HEK293 (cell line): ENCODE results near the gene KMO.

ENCODE experiments used
- CTCF ChIA-PET: fragments of 350-600 bp; formaldehyde crosslinking; extraction: SDS; loops from one replicate; lab custom pipeline; 2021; ENCODE audit warnings: antibody characterized with exemption; lab: Yijun Ruan, JAX
- POLR2A ChIA-PET: fragments of 300-600 bp; formaldehyde crosslinking; extraction: SDS; loops from one replicate; lab custom pipeline; 2020; ENCODE audit warnings: antibody characterized with exemption, inconsistent platforms; lab: Yijun Ruan, JAX
- H3K27ac ChIP-seq: fragments of 200-500 bp; sonication (Bioruptor generic); 2 replicates; pipeline ENCODE4 v1.5.1; 2014; ENCODE audit warnings: low read depth, low read length, control low read depth, inconsistent platforms; ENCODE audit errors: extremely low read depth
- H3K36me3 ChIP-seq, 2 experiments: fragments of 200-500 bp in 1 of 2; sonication (Bioruptor generic) in 1 of 2; 1 replicate in 1 of 2; 2 replicates in 1 of 2; pipeline ENCODE4 v1.5.1; 2014 to 2017; ENCODE audit warnings: inconsistent platforms in 2 of 2, low read length in 2 of 2; ENCODE audit not compliant: control insufficient read depth in 2 of 2, insufficient read depth in 1 of 2
- H3K4me1 ChIP-seq: fragments of 200-500 bp; sonication (Bioruptor generic); 2 replicates; pipeline ENCODE4 v1.5.1; 2014; ENCODE audit warnings: mild to moderate bottlenecking, low read length, inconsistent platforms; ENCODE audit not compliant: control insufficient read depth, insufficient read depth
- H3K4me3 ChIP-seq: 2 replicates; pipeline ENCODE4 v1.5.1; 2011; ENCODE audit warnings: low read depth, mild to moderate bottlenecking, control low read depth, low read length, moderate library complexity
- H3K9me3 ChIP-seq: fragments of 200-500 bp; sonication (Bioruptor generic); 2 replicates; pipeline ENCODE4 v1.5.1; 2014; ENCODE audit warnings: low read depth, low read length, inconsistent platforms; ENCODE audit not compliant: control insufficient read depth, insufficient read depth
- HOXD13 ChIP-seq: sonication (generic); formaldehyde crosslinking; IDR thresholded peaks from 2 replicates; pipeline ENCODE4 v1.8.0; 2022; ENCODE audit warnings: missing genetic modification reagents, borderline replicate concordance
- MYNN ChIP-seq: fragments of 450-650 bp; formaldehyde crosslinking; IDR thresholded peaks from 2 replicates; pipeline ENCODE4 v1.5.1; 2016; ENCODE audit warnings: missing biosample characterization, missing genetic modification characterization, borderline replicate concordance
- YY1 ChIP-seq: fragments of 450-650 bp; formaldehyde crosslinking; IDR thresholded peaks from 2 replicates; pipeline ENCODE4 v1.5.1; 2018; ENCODE audit warnings: missing biosample characterization, missing genetic modification characterization
- ZNF169 ChIP-seq: fragments of 450-650 bp; formaldehyde crosslinking; IDR thresholded peaks from 2 replicates; pipeline ENCODE4 v1.5.1; 2016; ENCODE audit warnings: missing biosample characterization, missing genetic modification characterization
- ZNF19 ChIP-seq: fragments of 450-650 bp; formaldehyde crosslinking; IDR thresholded peaks from 2 replicates; pipeline ENCODE4; 2016; ENCODE audit warnings: missing biosample characterization, missing genetic modification characterization, low read depth
- ZNF239 ChIP-seq: fragments of 450-650 bp; formaldehyde crosslinking; IDR thresholded peaks from 2 replicates; pipeline ENCODE4 v1.5.1; 2016; ENCODE audit warnings: missing biosample characterization, missing genetic modification characterization
- ZNF266 ChIP-seq: fragments of 450-650 bp; formaldehyde crosslinking; IDR thresholded peaks from 2 replicates; pipeline ENCODE4 v1.5.1; 2016; ENCODE audit warnings: missing biosample characterization, missing genetic modification characterization, low read depth
- ZNF366 ChIP-seq: fragments of 450-650 bp; formaldehyde crosslinking; conservative IDR thresholded peaks from 2 replicates; pipeline ENCODE4 v1.5.1; 2016; ENCODE audit warnings: missing biosample characterization, missing genetic modification characterization
- ZNF404 ChIP-seq: fragments of 450-650 bp; formaldehyde crosslinking; IDR thresholded peaks from 2 replicates; pipeline ENCODE4 v1.5.1; 2017; ENCODE audit warnings: missing biosample characterization, missing genetic modification characterization
- ZNF433 ChIP-seq: fragments of 450-650 bp; formaldehyde crosslinking; IDR thresholded peaks from 2 replicates; pipeline ENCODE4 v1.5.1; 2016; ENCODE audit warnings: missing biosample characterization, missing genetic modification characterization, low read depth
- ZNF501 ChIP-seq: fragments of 450-650 bp; formaldehyde crosslinking; IDR thresholded peaks from 2 replicates; pipeline ENCODE4 v1.5.1; 2016; ENCODE audit warnings: missing biosample characterization, missing genetic modification characterization
- ZNF514 ChIP-seq: fragments of 450-650 bp; formaldehyde crosslinking; IDR thresholded peaks from 2 replicates; pipeline ENCODE4 v1.5.1; 2016; ENCODE audit warnings: missing biosample characterization, missing genetic modification characterization
- ZNF530 ChIP-seq: fragments of 450-650 bp; formaldehyde crosslinking; IDR thresholded peaks from 2 replicates; pipeline ENCODE4 v1.5.1; 2016; ENCODE audit warnings: low read depth, missing biosample characterization, missing genetic modification characterization
- ZNF571 ChIP-seq: fragments of 450-650 bp; formaldehyde crosslinking; IDR thresholded peaks from 2 replicates; pipeline ENCODE4 v1.5.0; 2017; ENCODE audit warnings: missing biosample characterization, missing genetic modification characterization
- ZNF610 ChIP-seq: fragments of 450-650 bp; formaldehyde crosslinking; IDR thresholded peaks from 2 replicates; pipeline ENCODE4 v1.5.1; 2016; ENCODE audit warnings: missing biosample characterization, missing genetic modification characterization, borderline replicate concordance
- ZNF670 ChIP-seq: fragments of 450-650 bp; formaldehyde crosslinking; IDR thresholded peaks from 2 replicates; pipeline ENCODE4 v1.5.1; 2016; ENCODE audit warnings: missing biosample characterization, missing genetic modification characterization, low read depth
- TF ChIP-seq, protein P1 (sequence below): fragments of 450-650 bp; formaldehyde crosslinking; IDR thresholded peaks from 2 replicates; pipeline ENCODE4 v1.5.0; 2017; ENCODE audit warnings: missing biosample characterization, missing genetic modification characterization, borderline replicate concordance
- TF ChIP-seq, protein P2 (sequence below): fragments of 450-650 bp; formaldehyde crosslinking; conservative IDR thresholded peaks from 2 replicates; pipeline ENCODE4 v1.5.1; 2016; ENCODE audit warnings: low read depth, missing biosample characterization, missing genetic modification characterization

KMO gene

GRCh38 chr1:241503444-241503843, 28.7 kb upstream of the KMO start:
- no peaks in the 10 kb centered on the region for H3K9me3 ChIP-seq
- no peak overlapping the region for H3K4me3 ChIP-seq
- H3K4me1 ChIP-seq = no peaks in the 10 kb centered on the region
- peaks cover 0 to 93% of the 10 kb centered on the region in 2 experiments; a peak in 2 of 3 replicates for H3K36me3 ChIP-seq
- TF ChIP-seq ZNF530 (tag by site-specific recombination) (no peak), ZNF169 (no peak), ZNF366 (no peak), ZNF514 (tag by site-specific recombination) (no peak)
- TF ChIP-seq, protein P1, sequence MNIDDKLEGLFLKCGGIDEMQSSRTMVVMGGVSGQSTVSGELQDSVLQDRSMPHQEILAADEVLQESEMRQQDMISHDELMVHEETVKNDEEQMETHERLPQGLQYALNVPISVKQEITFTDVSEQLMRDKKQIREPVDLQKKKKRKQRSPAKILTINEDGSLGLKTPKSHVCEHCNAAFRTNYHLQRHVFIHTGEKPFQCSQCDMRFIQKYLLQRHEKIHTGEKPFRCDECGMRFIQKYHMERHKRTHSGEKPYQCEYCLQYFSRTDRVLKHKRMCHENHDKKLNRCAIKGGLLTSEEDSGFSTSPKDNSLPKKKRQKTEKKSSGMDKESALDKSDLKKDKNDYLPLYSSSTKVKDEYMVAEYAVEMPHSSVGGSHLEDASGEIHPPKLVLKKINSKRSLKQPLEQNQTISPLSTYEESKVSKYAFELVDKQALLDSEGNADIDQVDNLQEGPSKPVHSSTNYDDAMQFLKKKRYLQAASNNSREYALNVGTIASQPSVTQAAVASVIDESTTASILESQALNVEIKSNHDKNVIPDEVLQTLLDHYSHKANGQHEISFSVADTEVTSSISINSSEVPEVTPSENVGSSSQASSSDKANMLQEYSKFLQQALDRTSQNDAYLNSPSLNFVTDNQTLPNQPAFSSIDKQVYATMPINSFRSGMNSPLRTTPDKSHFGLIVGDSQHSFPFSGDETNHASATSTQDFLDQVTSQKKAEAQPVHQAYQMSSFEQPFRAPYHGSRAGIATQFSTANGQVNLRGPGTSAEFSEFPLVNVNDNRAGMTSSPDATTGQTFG (tag by site-specific recombination) = no peak
- H3K27ac ChIP-seq = no peak overlapping the region
- ChIA-PET CTCF (interaction anchor here (0.5 kb wide), 1 partner anchor 61 kb away, joined by 3 read pairs; no protein-coding TSS in a partner anchor), POLR2A (no interaction called here)

GRCh38 chr1:241507189-241507863, 24.9 kb upstream of the KMO start:
- Histone ChIP-seq H3K4me3 (no peak overlapping the region), H3K36me3 (peaks cover 0 to 94% of the 10 kb centered on the region in 2 experiments; a peak in 2 of 3 replicates), H3K4me1 (no peaks in the 10 kb centered on the region), H3K9me3 (no peaks in the 10 kb centered on the region), H3K27ac (no peak overlapping the region)
- ChIA-PET CTCF (no interaction called here), POLR2A (no interaction called here)
- TF ChIP-seq, protein P2, sequence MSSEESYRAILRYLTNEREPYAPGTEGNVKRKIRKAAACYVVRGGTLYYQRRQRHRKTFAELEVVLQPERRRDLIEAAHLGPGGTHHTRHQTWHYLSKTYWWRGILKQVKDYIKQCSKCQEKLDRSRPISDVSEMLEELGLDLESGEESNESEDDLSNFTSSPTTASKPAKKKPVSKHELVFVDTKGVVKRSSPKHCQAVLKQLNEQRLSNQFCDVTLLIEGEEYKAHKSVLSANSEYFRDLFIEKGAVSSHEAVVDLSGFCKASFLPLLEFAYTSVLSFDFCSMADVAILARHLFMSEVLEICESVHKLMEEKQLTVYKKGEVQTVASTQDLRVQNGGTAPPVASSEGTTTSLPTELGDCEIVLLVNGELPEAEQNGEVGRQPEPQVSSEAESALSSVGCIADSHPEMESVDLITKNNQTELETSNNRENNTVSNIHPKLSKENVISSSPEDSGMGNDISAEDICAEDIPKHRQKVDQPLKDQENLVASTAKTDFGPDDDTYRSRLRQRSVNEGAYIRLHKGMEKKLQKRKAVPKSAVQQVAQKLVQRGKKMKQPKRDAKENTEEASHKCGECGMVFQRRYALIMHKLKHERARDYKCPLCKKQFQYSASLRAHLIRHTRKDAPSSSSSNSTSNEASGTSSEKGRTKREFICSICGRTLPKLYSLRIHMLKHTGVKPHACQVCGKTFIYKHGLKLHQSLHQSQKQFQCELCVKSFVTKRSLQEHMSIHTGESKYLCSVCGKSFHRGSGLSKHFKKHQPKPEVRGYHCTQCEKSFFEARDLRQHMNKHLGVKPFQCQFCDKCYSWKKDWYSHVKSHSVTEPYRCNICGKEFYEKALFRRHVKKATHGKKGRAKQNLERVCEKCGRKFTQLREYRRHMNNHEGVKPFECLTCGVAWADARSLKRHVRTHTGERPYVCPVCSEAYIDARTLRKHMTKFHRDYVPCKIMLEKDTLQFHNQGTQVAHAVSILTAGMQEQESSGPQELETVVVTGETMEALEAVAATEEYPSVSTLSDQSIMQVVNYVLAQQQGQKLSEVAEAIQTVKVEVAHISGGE (tag by site-specific recombination) = no peak
- TF ChIP-seq ZNF501 (no peak), ZNF571 (tag by site-specific recombination) (no peak), HOXD13 (CRISPR knock-in tag) (no peak), ZNF404 (tag by site-specific recombination) (no peak), ZNF19 (tag by site-specific recombination) (no peak), ZNF610 (tag by site-specific recombination) (no peak), ZNF266 (no peak), ZNF670 (tag by site-specific recombination) (no peak), MYNN (tag by site-specific recombination) (no peak), ZNF239 (tag by site-specific recombination) (no peak), ZNF433 (tag by site-specific recombination) (no peak), YY1 (tag by site-specific recombination) (no peak)
